Embryonic facial prominence (tissue), 1 donor: Measurements from ENCODE around the gene RAB5A.
"Not testable (repeated sequence)": the region's sequence is repeated elsewhere in the genome, so short reads cannot be mapped to it uniquely, and the experiment has no call there.

Experiments
- DNase-seq: peaks from one replicate; pipeline ENCODE4 v3.0.0-alpha.2; 2016; ENCODE audit errors: extremely low spot score

The RAB5A gene

GRCh38 chr3:19946832-19947548 lies at the start of gene RAB5A:
TSS of gene RAB5A (plus strand) at chr3:19947097. CDS start at chr3:19950899, 3,802 bp downstream.
- peak; percentile 98 for DNase-seq

- no peak for DNase-seq
Observed at GRCh38 chr3:19898721-19899120, 48.2 kb upstream of the RAB5A start.

GRCh38 chr3:19899264-19899663 lies 47.6 kb upstream of the RAB5A start:
- no peak for DNase-seq

- not testable (repeated sequence) for DNase-seq
Observed at GRCh38 chr3:19899833-19900232, 47.1 kb upstream of the RAB5A start.

GRCh38 chr3:19901337-19901736 lies 45.6 kb upstream of the RAB5A start:
- DNase-seq = no peak

GRCh38 chr3:19901918-19902317 lies 45.0 kb upstream of the RAB5A start:
- no peak for DNase-seq

- DNase-seq = no peak
Observed at GRCh38 chr3:19903649-19904048, 43.2 kb upstream of the RAB5A start.

- DNase-seq = no peak
Observed at GRCh38 chr3:19907523-19907922, 39.4 kb upstream of the RAB5A start.

GRCh38 chr3:19911452-19911851 lies 35.4 kb upstream of the RAB5A start:
- DNase-seq = no peak

GRCh38 chr3:19917167-19917566 lies 29.7 kb upstream of the RAB5A start:
- DNase-seq = no peak

GRCh38 chr3:19920401-19921080 lies 26.4 kb upstream of the RAB5A start:
- DNase-seq = no peak

- DNase-seq = no peak
Observed at GRCh38 chr3:19931180-19931692, 15.7 kb upstream of the RAB5A start.

GRCh38 chr3:19931767-19932188 lies 15.1 kb upstream of the RAB5A start:
- DNase-seq = no peak

GRCh38 chr3:19932422-19932821 lies 14.5 kb upstream of the RAB5A start:
- no peak for DNase-seq

- no peak for DNase-seq
Observed at GRCh38 chr3:19934098-19934566, 12.8 kb upstream of the RAB5A start, which contains the start of gene EFHB. TSS of gene EFHB (minus strand) at chr3:19934217. CDS start at chr3:19934018, 199 bp downstream.

- DNase-seq = no peak
Observed at GRCh38 chr3:19937459-19938294, 9.2 kb upstream of the RAB5A start.

GRCh38 chr3:19938295-19938627 lies 8.6 kb upstream of the RAB5A start:
- no peak for DNase-seq

GRCh38 chr3:19940643-19941042 lies 6.3 kb upstream of the RAB5A start:
- DNase-seq = no peak

- no peak for DNase-seq
Observed at GRCh38 chr3:19945534-19945933, 1.4 kb upstream of the RAB5A start.

- DNase-seq = no peak
Observed at GRCh38 chr3:19945969-19946831, 697 bp upstream of the RAB5A start.
